Loucy (cell line): ENCODE data around the gene B3GALT6.

ENCODE experiments used
- H2AFZ ChIP-seq: fragments of 200-600 bp; sonication (generic); 2 replicates; pipeline ENCODE4 v1.6.0; 2016; ENCODE audit warnings: antibody characterized with exemption, mild to moderate bottlenecking, low read length, moderate library complexity
- H3F3A ChIP-seq: fragments of 200-600 bp; 2 replicates; pipeline ENCODE4 v1.6.0; 2016; ENCODE audit warnings: antibody characterized with exemption, low read depth, mild to moderate bottlenecking
- H3K27me3 ChIP-seq: fragments of 200-600 bp; sonication (generic); 2 replicates; pipeline ENCODE4 v1.6.1; 2014; ENCODE audit warnings: low read length, mild to moderate bottlenecking; ENCODE audit not compliant: insufficient read depth, poor library complexity, severe bottlenecking
- H3K36me3 ChIP-seq: fragments of 200-600 bp; sonication (generic); 2 replicates; pipeline ENCODE4 v1.6.1; 2016; ENCODE audit warnings: low read length; ENCODE audit not compliant: insufficient read depth
- H3K4me1 ChIP-seq: fragments of 200-600 bp; sonication (generic); 2 replicates; pipeline ENCODE4 v1.5.1; 2014; ENCODE audit warnings: low read length, mild to moderate bottlenecking; ENCODE audit not compliant: insufficient read depth, poor library complexity, severe bottlenecking
- H3K4me2 ChIP-seq: fragments of 200-600 bp; sonication (generic); 2 replicates; pipeline ENCODE4 v1.6.0; 2014; ENCODE audit warnings: antibody characterized with exemption, low read length, low read depth, mild to moderate bottlenecking; ENCODE audit not compliant: poor library complexity, severe bottlenecking
- H3K4me3 ChIP-seq: fragments of 200-600 bp; sonication (generic); 2 replicates; pipeline ENCODE4 v1.5.1; 2014; ENCODE audit warnings: low read length, mild to moderate bottlenecking, mixed read lengths; ENCODE audit not compliant: poor library complexity, severe bottlenecking
- H3K79me2 ChIP-seq: fragments of 200-600 bp; sonication (generic); 2 replicates; pipeline ENCODE4 v1.6.1; 2014; ENCODE audit warnings: low read length; ENCODE audit not compliant: insufficient read depth
- H3K9ac ChIP-seq: fragments of 200-600 bp; sonication (generic); 2 replicates; pipeline ENCODE4 v1.6.0; 2014; ENCODE audit warnings: mild to moderate bottlenecking, low read depth, low read length, moderate library complexity; ENCODE audit not compliant: poor library complexity, severe bottlenecking
- H3K9me2 ChIP-seq: fragments of 200-600 bp; sonication (generic); replicated peaks from 2 replicates; pipeline ENCODE4 v1.6.1; 2016; ENCODE audit warnings: low read depth, low read length, mixed read lengths
- H3K9me3 ChIP-seq: fragments of 200-600 bp; sonication (generic); 2 replicates; pipeline ENCODE4 v1.6.1; 2014; ENCODE audit warnings: mild to moderate bottlenecking, antibody characterized with exemption, low read length, low read depth; ENCODE audit not compliant: insufficient read depth
- H4K20me1 ChIP-seq: fragments of 200-600 bp; sonication (generic); 2 replicates; pipeline ENCODE4 v1.6.0; 2014; ENCODE audit warnings: antibody characterized with exemption, low read length, mild to moderate bottlenecking; ENCODE audit not compliant: insufficient read depth, poor library complexity, severe bottlenecking
- CTCF ChIP-seq: fragments of 200-600 bp; sonication (generic); conservative IDR thresholded peaks from 2 replicates; pipeline ENCODE4 v1.5.1; 2014; ENCODE audit warnings: mild to moderate bottlenecking, antibody characterized with exemption, low read length
- EZH2phosphoT487 ChIP-seq: fragments of 200-600 bp; IDR thresholded peaks from 2 replicates; pipeline ENCODE4 v1.6.1; 2018; ENCODE audit warnings: antibody characterized with exemption, mild to moderate bottlenecking, moderate library complexity, borderline replicate concordance

Gene B3GALT6

GRCh38 chr1:1208713-1209433 is 23.2 kb upstream of the B3GALT6 start:
- Histone ChIP-seq H3K79me2 (peaks cover 20% of the 10 kb centered on the region; the same call in 1 of the 2 replicates), H3K4me2 (peak overlapping the region; percentile 85), H3F3A (0 out of 2 replicates have a peak, but pooled peaks cover 3% of the 10 kb centered on the region), H3K27me3 (no peaks in the 10 kb centered on the region), H2AFZ (peak overlapping the region; percentile 41), H4K20me1 (no peaks in the 10 kb centered on the region), H3K9me2 (no peaks in the 10 kb centered on the region), H3K9ac (peak overlapping the region; percentile 71), H3K36me3 (no peaks in the 10 kb centered on the region), H3K4me3 (peak overlapping the region; percentile 69), H3K4me1 (peaks cover 56% of the 10 kb centered on the region), H3K9me3 (no peaks in the 10 kb centered on the region)
- TF ChIP-seq CTCF (no peak), EZH2phosphoT487 (no peak)

- Histone ChIP-seq H3K79me2 (peaks cover 20% of the 10 kb centered on the region; the same call in 1 of the 2 replicates), H3K4me2 (peak overlapping the region; percentile 78), H4K20me1 (no peaks in the 10 kb centered on the region), H3K36me3 (peaks cover 1% of the 10 kb centered on the region; the same call in 1 of the 2 replicates), H3K9me3 (no peaks in the 10 kb centered on the region), H3F3A (0 out of 2 replicates have a peak, but pooled peaks cover 3% of the 10 kb centered on the region), H3K9me2 (no peaks in the 10 kb centered on the region), H3K27me3 (no peaks in the 10 kb centered on the region), H3K4me3 (peak overlapping the region; percentile 68), H3K4me1 (peaks cover 64% of the 10 kb centered on the region), H3K9ac (peak overlapping the region; percentile 77), H2AFZ (no peak overlapping the region)
- no peak for TF ChIP-seq EZH2phosphoT487
- no peak for TF ChIP-seq CTCF
These were observed 21.1 kb upstream of the B3GALT6 start for GRCh38 chr1:1210726-1211540.

- Histone ChIP-seq H4K20me1 (no peaks in the 10 kb centered on the region), H3K9ac (peak overlapping the region; percentile 77), H3K4me2 (peak overlapping the region; percentile 78), H3K79me2 (peaks cover 20% of the 10 kb centered on the region; the same call in 1 of the 2 replicates), H2AFZ (no peak overlapping the region), H3K9me3 (no peaks in the 10 kb centered on the region), H3K4me3 (peak overlapping the region; percentile 68), H3K4me1 (peaks cover 56% of the 10 kb centered on the region), H3F3A (0 out of 2 replicates have a peak, but pooled peaks cover 3% of the 10 kb centered on the region), H3K9me2 (no peaks in the 10 kb centered on the region), H3K27me3 (no peaks in the 10 kb centered on the region), H3K36me3 (peaks cover 8% of the 10 kb centered on the region; the same call in 1 of the 2 replicates)
- TF ChIP-seq CTCF (no peak), EZH2phosphoT487 (no peak)
These were observed 20.2 kb upstream of the B3GALT6 start for GRCh38 chr1:1211541-1212441.
